Transverse colon (tissue), 4 donors: ENCODE measurements around the gene ERMARD. TPM values are rescaled to one million over a fixed set of nuclear protein-coding genes. Genes with fewer than 3 reads are reported as not detected.

Experiments
- DNase-seq: peaks from one replicate; pipeline ENCODE4 v3.0.0-alpha.2; 2019
- H3K27ac ChIP-seq, 4 donors: fragments of 200-600 bp; sonication (generic); 2 replicates each; pipeline ENCODE4 v1.5.1; 2016 to 2018; ENCODE audit warnings: inconsistent platforms in 4 of 4
- H3K27me3 ChIP-seq: fragments of 200-600 bp; sonication (generic); 2 replicates; pipeline ENCODE4 v1.5.1; 2017; ENCODE audit warnings: inconsistent platforms
- H3K36me3 ChIP-seq, 4 donors: fragments of 200-600 bp; sonication (generic); 2 replicates each; pipeline ENCODE4 v1.5.1; 2017 to 2019; ENCODE audit warnings: inconsistent platforms in 4 of 4
- H3K4me1 ChIP-seq, 4 donors: fragments of 200-600 bp; sonication (generic); 2 replicates each; pipeline ENCODE4 v1.5.1; 2017 to 2020; ENCODE audit warnings: inconsistent platforms in 4 of 4
- H3K4me3 ChIP-seq, 4 donors: fragments of 200-600 bp; sonication (generic); 1 replicate in 1 of 4; 2 replicates in 3 of 4; pipeline versions ENCODE4 v1.5.1 to v1.6.1; 2017 to 2019; ENCODE audit warnings: inconsistent platforms in 4 of 4
- H3K9me3 ChIP-seq, 2 donors: fragments of 200-600 bp; sonication (generic); 2 replicates each; pipeline ENCODE4 v1.5.1; 2017 to 2019; ENCODE audit warnings: inconsistent platforms in 2 of 2
- EP300 ChIP-seq: sonication (generic); formaldehyde crosslinking; IDR thresholded peaks from one replicate; pipeline ENCODE4 v1.6.1; 2017; ENCODE audit warnings: antibody characterized with exemption, low read depth
- POLR2A ChIP-seq: fragments of 450-650 bp; IDR thresholded peaks from one replicate; pipeline ENCODE4 v1.6.1; 2016; ENCODE audit warnings: antibody characterized with exemption, mild to moderate bottlenecking, moderate library complexity
- POLR2AphosphoS5 ChIP-seq, 3 donors: sonication (generic); formaldehyde crosslinking; IDR thresholded peaks; one replicate each; pipeline ENCODE4 v1.6.1; 2016; ENCODE audit warnings: antibody characterized with exemption in 3 of 3
- WGBS, 2 donors: methylation state at CpG; one replicate each; pipeline ENCODE4 v1.1.5; 2018; ENCODE audit warnings: low coverage in 1 of 2; 5-methylcytosine and 5-hydroxymethylcytosine counted together
- in situ Hi-C, 4 donors: fragments of 200-750 bp; cut with MboI; loops; one replicate each; pipeline versions ENCODE4 v1.15.0 to v1.15.1; 2017; ENCODE audit warnings: low sequenced_read_pairs in 3 of 4, low pct_ligation_motif_present in 1 of 4, low pct_unique_long_range_greater_than_20kb in 1 of 4
- intact Hi-C: fragments of 100-400 bp; cut with DNase I; formaldehyde crosslinking; loops from one replicate; pipeline ENCODE4 v1.15.1; 2023; ENCODE audit warnings: low total_unique reads
- total RNA-seq, 4 donors: library from RNA; depleted of rRNA; stranded (reverse); fragments of >200 nt; gene quantifications; one replicate each; pipeline ENCODE4 v1.1.0, GENCODE V29; 2016
- TF ChIP-seq, protein P1 (sequence below), 5 experiments: fragments of 200-600 bp in 3 of 5; fragments of 450-650 bp in 2 of 5; sonication (generic) in 3 of 5; IDR thresholded peaks; 1 replicate in 2 of 5; 2 replicates in 3 of 5; pipeline ENCODE4 v1.5.1; 2016 to 2017; ENCODE audit warnings: antibody characterized with exemption in 5 of 5, inconsistent platforms in 3 of 5, mild to moderate bottlenecking in 2 of 5, moderate library complexity in 1 of 5

Gene ERMARD
- total RNA-seq, 4 donors from 2014 or later = 15.7 to 29.5 (median 20.8) TPM

GRCh38 chr6:169793408-169793807 is 42.0 kb downstream of the ERMARD start:
- WGBS, 2 donors = 82% methylated on average over 10 of the region's 10 CpGs; no CpG with 5 or more reads in 1 of the 2 donors
- TF ChIP-seq EP300 = no peak
- Histone ChIP-seq H3K4me3 (no peak overlapping the region), H3K36me3 (no peaks in the 10 kb centered on the region), H3K27me3 (no peaks in the 10 kb centered on the region), H3K4me1 (peaks cover 0 to 16% (median 14%) of the 10 kb centered on the region in 4 donors), H3K9me3 (no peaks in the 10 kb centered on the region), H3K27ac (no peak overlapping the region)
- in situ Hi-C loops = loop anchor here in 1 of 4 donors (10.0 kb wide), 1 partner anchor 721 kb away; no protein-coding TSS in a partner anchor
- DNase-seq = no peak
- intact Hi-C loops = loop anchor here (10.0 kb wide), 1 partner anchor 731 kb away; no protein-coding TSS in a partner anchor

- in situ Hi-C loops (loop anchor here in 1 of 4 donors (10.0 kb wide), 1 partner anchor 720 kb away; no protein-coding TSS in a partner anchor), intact Hi-C loops (loop anchor here (10.0 kb wide), 1 partner anchor 730 kb away; no protein-coding TSS in a partner anchor)
- no peaks in the 10 kb centered on the region for H3K27me3 ChIP-seq
- no peak overlapping the region for H3K4me3 ChIP-seq
- whole genome bisulfite sequencing, 2 donors = 64 to 71% methylated on average over 4 to 13 of the region's 13 CpGs
- H3K27ac ChIP-seq = no peak overlapping the region
- TF ChIP-seq POLR2AphosphoS5 (IDR thresholded peaks at IDR 0.05) (no peak), EP300 (no peak), POLR2A (no peak)
- no peak for DNase-seq
- H3K9me3 ChIP-seq = no peaks in the 10 kb centered on the region
- no peaks in the 10 kb centered on the region for H3K36me3 ChIP-seq
- H3K4me1 ChIP-seq = peaks cover 0 to 15% (median 14%) of the 10 kb centered on the region in 4 donors
These were observed 43.1 kb downstream of the ERMARD start for GRCh38 chr6:169794317-169795055.

- TF ChIP-seq EP300 = no peak
- TF ChIP-seq POLR2A = no peak
- TF ChIP-seq POLR2AphosphoS5 (IDR thresholded peaks at IDR 0.05) = no peak
- Histone ChIP-seq H3K4me3 (no peak overlapping the region), H3K27ac (no peak overlapping the region), H3K4me1 (peaks cover 2 to 11% (median 9%) of the 10 kb centered on the region in 4 donors), H3K27me3 (no peaks in the 10 kb centered on the region), H3K36me3 (no peaks in the 10 kb centered on the region), H3K9me3 (no peaks in the 10 kb centered on the region)
- 57 to 70% methylated on average over 2 of the region's 2 CpGs for WGBS, 2 donors
- in situ Hi-C loops (loop anchor here in 1 of 4 donors (10.0 kb wide), 1 partner anchor 720 kb away; no protein-coding TSS in a partner anchor), intact Hi-C loops (loop anchor here (10.0 kb wide), 1 partner anchor 730 kb away; no protein-coding TSS in a partner anchor)
- no peak for DNase-seq
These were observed 43.8 kb downstream of the ERMARD start for GRCh38 chr6:169795196-169795595.

DNA sequence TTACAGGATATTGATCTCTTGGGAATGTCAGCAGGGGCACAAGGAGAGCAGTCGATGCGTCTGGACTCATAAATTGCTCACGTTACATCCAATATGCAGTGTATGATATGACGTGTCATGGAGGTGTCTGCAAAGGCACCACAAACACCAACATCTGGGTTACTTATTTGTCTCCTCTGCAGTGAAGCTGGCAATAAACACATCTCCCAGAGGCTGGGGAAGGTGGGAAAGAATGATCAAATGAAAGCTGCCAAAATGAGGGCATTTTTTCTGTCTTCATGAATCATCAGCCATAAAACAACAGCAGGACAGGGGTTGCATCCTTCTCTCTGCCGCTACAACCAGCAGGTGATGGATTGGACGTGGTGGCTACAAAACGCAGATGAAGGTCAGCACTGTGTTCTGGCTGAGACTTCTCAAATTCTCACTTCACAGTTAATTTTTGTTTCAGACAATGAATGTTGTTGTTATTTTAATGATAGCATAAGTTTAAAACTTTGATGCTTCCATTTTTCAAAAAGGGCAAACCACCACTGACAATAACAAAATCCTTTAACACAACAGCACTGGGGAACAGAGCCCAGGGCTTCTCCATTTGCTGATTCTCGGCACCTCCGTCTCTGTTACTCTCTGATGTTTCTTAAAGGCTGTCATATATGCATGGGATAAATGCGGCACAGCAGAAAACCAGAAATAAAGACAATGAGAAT is 47.5 kb downstream of the ERMARD start:
- Histone ChIP-seq H3K4me3 (no peak overlapping the region), H3K36me3 (no peaks in the 10 kb centered on the region), H3K27ac (no peak overlapping the region), H3K9me3 (no peaks in the 10 kb centered on the region), H3K27me3 (no peaks in the 10 kb centered on the region), H3K4me1 (peaks cover 11 to 17% (median 14%) of the 10 kb centered on the region in 4 donors)
- intact Hi-C loops (loop anchor here (10.0 kb wide), 1 partner anchor 726 kb away; no protein-coding TSS in a partner anchor), in situ Hi-C loops (loop anchor here in 1 of 4 donors (10.0 kb wide), 1 partner anchor 716 kb away; no protein-coding TSS in a partner anchor)
- 87 to 97% methylated on average over 5 to 10 of the region's 10 CpGs for WGBS, 2 donors
- TF ChIP-seq POLR2A (no peak), EP300 (no peak), POLR2AphosphoS5 (IDR thresholded peaks at IDR 0.05) (no peak)
- TF ChIP-seq, protein P1, sequence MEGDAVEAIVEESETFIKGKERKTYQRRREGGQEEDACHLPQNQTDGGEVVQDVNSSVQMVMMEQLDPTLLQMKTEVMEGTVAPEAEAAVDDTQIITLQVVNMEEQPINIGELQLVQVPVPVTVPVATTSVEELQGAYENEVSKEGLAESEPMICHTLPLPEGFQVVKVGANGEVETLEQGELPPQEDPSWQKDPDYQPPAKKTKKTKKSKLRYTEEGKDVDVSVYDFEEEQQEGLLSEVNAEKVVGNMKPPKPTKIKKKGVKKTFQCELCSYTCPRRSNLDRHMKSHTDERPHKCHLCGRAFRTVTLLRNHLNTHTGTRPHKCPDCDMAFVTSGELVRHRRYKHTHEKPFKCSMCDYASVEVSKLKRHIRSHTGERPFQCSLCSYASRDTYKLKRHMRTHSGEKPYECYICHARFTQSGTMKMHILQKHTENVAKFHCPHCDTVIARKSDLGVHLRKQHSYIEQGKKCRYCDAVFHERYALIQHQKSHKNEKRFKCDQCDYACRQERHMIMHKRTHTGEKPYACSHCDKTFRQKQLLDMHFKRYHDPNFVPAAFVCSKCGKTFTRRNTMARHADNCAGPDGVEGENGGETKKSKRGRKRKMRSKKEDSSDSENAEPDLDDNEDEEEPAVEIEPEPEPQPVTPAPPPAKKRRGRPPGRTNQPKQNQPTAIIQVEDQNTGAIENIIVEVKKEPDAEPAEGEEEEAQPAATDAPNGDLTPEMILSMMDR (IDR thresholded peaks at IDR 0.05) = no peak
- no peak for DNase-seq

- Histone ChIP-seq H3K27ac (no peak overlapping the region), H3K9me3 (no peaks in the 10 kb centered on the region), H3K27me3 (no peaks in the 10 kb centered on the region), H3K4me1 (peaks cover 11 to 17% (median 14%) of the 10 kb centered on the region in 4 donors), H3K36me3 (no peaks in the 10 kb centered on the region), H3K4me3 (no peak overlapping the region)
- TF ChIP-seq POLR2AphosphoS5 (IDR thresholded peaks at IDR 0.05) (no peak), POLR2A (no peak), EP300 (no peak)
- TF ChIP-seq, protein P1 (IDR thresholded peaks at IDR 0.05) = no peak
- in situ Hi-C loops (loop anchor here in 1 of 4 donors (10.0 kb wide), 1 partner anchor 715 kb away; no protein-coding TSS in a partner anchor), intact Hi-C loops (loop anchor here (10.0 kb wide), 1 partner anchor 725 kb away; no protein-coding TSS in a partner anchor)
- DNase-seq = no peak
- WGBS, 2 donors = 62 to 63% methylated on average over 6 to 7 of the region's 7 CpGs
These were observed 48.1 kb downstream of the ERMARD start for GRCh38 chr6:169799474-169799926.
